HepG2 (cell line): ENCODE data around the gene EFNA2. TPM values are rescaled to one million over a fixed set of nuclear protein-coding genes. Genes with fewer than 3 reads are reported as not detected.

Experiments used
- CEBPG ChIP-seq: IDR thresholded peaks from 2 replicates; pipeline ENCODE4 v1.6.1; 2016
- DR1 ChIP-seq: sonication (generic); formaldehyde crosslinking; IDR thresholded peaks from 2 replicates; pipeline ENCODE4 v1.8.0; 2021; ENCODE audit warnings: mild to moderate bottlenecking, missing genetic modification reagents, inconsistent platforms
- EEA1 ChIP-seq: sonication (generic); formaldehyde crosslinking; IDR thresholded peaks from 2 replicates; pipeline ENCODE4 v1.5.1; 2020; ENCODE audit warnings: mild to moderate bottlenecking, missing genetic modification reagents, borderline replicate concordance
- GABPA ChIP-seq, 2 experiments: IDR thresholded peaks; 2 replicates each; pipeline ENCODE4 v1.6.1; 2011 to 2016; ENCODE audit warnings: low read depth in 2 of 2, low read length in 1 of 2, missing biosample characterization in 1 of 2, missing genetic modification characterization in 1 of 2
- IKZF1 ChIP-seq: fragments of 450-650 bp; IDR thresholded peaks from 2 replicates; pipeline ENCODE4 v1.7.1; 2016
- KDM3A ChIP-seq: IDR thresholded peaks from 2 replicates; pipeline ENCODE4 v1.6.1; 2018; ENCODE audit warnings: low read depth, missing compliant biosample characterization
- MAFK ChIP-seq, 2 experiments: IDR thresholded peaks in 1 of 2; conservative IDR thresholded peaks in 1 of 2; 2 replicates each; pipeline ENCODE4 v1.6.1; 2011; ENCODE audit warnings: improper control_type of control experiment in 2 of 2, low read length in 2 of 2
- MYC ChIP-seq: sonication (generic); formaldehyde crosslinking; IDR thresholded peaks from 2 replicates; pipeline ENCODE4 v1.9.0; 2021; ENCODE audit warnings: missing genetic modification reagents, borderline replicate concordance
- PAXIP1 ChIP-seq: sonication (generic); formaldehyde crosslinking; conservative IDR thresholded peaks from 2 replicates; pipeline ENCODE4 v1.4.0; 2020; ENCODE audit warnings: mild to moderate bottlenecking, missing genetic modification reagents, moderate library complexity
- PHB2 ChIP-seq: fragments of 450-650 bp; IDR thresholded peaks from 2 replicates; pipeline ENCODE4 v1.6.1; 2018; ENCODE audit not compliant: partially characterized antibody
- THAP11 ChIP-seq: IDR thresholded peaks from 2 replicates; pipeline ENCODE4 v1.6.1; 2016; ENCODE audit warnings: missing biosample characterization, missing genetic modification reagents
- ZHX2 ChIP-seq, 2 experiments: sonication (generic) in 1 of 2; formaldehyde crosslinking in 1 of 2; IDR thresholded peaks; 2 replicates each; pipeline versions ENCODE4 v1.6.1 to v1.9.0; 2014 to 2022; ENCODE audit warnings: antibody characterized with exemption in 1 of 2, borderline replicate concordance in 1 of 2, inconsistent platforms in 1 of 2, low read depth in 1 of 2, missing genetic modification reagents in 1 of 2
- ZNF160 ChIP-seq: sonication (generic); formaldehyde crosslinking; IDR thresholded peaks from 2 replicates; pipeline ENCODE4 v1.8.0; 2022; ENCODE audit warnings: mild to moderate bottlenecking, inconsistent platforms, missing genetic modification reagents
- ZNF180 ChIP-seq: sonication (generic); formaldehyde crosslinking; IDR thresholded peaks from 2 replicates; pipeline ENCODE4 v1.4.0; 2020; ENCODE audit warnings: low read depth, missing genetic modification reagents, borderline replicate concordance
- ZNF33B ChIP-seq: sonication (generic); formaldehyde crosslinking; IDR thresholded peaks from 2 replicates; pipeline ENCODE4 v1.5.1; 2020; ENCODE audit warnings: mild to moderate bottlenecking, missing genetic modification reagents
- ZNF567 ChIP-seq: sonication (generic); formaldehyde crosslinking; IDR thresholded peaks from 2 replicates; pipeline ENCODE4 v1.8.1; 2023; ENCODE audit warnings: mild to moderate bottlenecking, missing genetic modification reagents, borderline replicate concordance
- ZNF724P ChIP-seq: sonication (generic); formaldehyde crosslinking; IDR thresholded peaks from 2 replicates; pipeline ENCODE4 v1.8.0; 2022; ENCODE audit warnings: missing genetic modification reagents, borderline replicate concordance
- polyA plus RNA-seq, 8 experiments: library from polyadenylated mRNA; depleted of rRNA in 3 of 8; stranded (reverse) in 7 of 8; unstranded in 1 of 8; fragments of >200 nt; fragmentation: Illumina TruSeq in 4 of 8; extraction: Trizol in 4 of 8; gene quantifications; 2 replicates each; pipeline versions ENCODE4 v1.2.1 to v1.2.3, GENCODE V29; 2011 to 2016; ENCODE audit warnings: low read depth in 4 of 8, missing spikeins in 1 of 8, mixed read lengths in 1 of 8; ENCODE audit not compliant: insufficient read depth in 1 of 8
- total RNA-seq, 5 experiments: library from RNA; depleted of rRNA; stranded (reverse); fragments of >200 nt; fragmentation: Illumina TruSeq; extraction: Trizol; gene quantifications; 2 replicates each; pipeline ENCODE4 v1.2.3, GENCODE V29; 2016; ENCODE audit warnings: low read depth in 1 of 5
- TF ChIP-seq, protein P1 (sequence below): sonication (generic); formaldehyde crosslinking; IDR thresholded peaks from 2 replicates; pipeline ENCODE4 v1.5.0; 2020; ENCODE audit warnings: missing genetic modification reagents

EFNA2 gene
- total and polyA plus RNA-seq, 2 of the 13 experiments (the other 11 are each of a cell fraction or from before 2014, with no cell fraction given) = 6.0 to 9.9 TPM

DNA sequence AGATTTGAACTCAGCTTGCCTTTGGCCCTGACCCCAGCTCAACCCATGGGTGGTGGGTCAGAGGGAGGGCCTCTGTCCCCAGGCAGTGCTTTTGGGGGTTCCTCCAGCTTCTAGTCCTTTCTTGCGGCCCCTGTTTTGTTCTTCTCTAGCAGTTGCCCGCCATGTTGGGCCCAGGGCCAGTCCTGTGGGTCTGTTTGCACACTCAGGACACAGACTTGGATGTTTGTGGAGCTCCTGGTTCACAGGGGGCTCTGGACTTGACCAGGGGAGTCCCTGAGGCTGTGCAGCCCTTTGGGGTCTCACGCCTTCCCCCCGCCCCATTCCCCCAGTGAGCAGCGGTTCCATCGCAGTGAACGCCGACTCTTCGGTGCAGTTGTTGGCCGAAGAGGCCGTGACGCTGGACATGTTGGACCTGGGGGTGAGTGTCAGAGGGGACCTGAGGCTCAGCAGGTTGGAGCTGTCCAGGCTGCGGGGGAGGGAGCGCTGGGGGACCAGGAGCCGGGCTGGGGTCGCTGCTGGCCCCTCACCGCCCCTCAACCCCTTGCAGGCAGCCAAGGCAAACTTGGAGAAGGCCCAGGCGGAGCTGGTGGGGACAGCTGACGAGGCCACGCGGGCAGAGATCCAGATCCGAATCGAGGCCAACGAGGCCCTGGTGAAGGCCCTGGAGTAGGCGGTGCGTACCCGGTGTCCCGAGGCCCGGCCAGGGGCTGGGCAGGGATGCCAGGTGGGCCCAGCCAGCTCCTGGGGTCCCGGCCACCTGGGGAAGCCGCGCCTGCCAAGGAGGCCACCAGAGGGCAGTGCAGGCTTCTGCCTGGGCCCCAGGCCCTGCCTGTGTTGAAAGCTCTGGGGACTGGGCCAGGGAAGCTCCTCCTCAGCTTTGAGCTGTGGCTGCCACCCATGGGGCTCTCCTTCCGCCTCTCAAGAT lies 41.6 kb upstream of the EFNA2 start (continued):
- TF ChIP-seq ZNF567 (peak; percentile 51; the same call in 1 of the 2 replicates), PHB2 (no peak), ZNF160 (no peak), ZHX2 (IDR thresholded peaks at IDR 0.05; ENCODE audit: low read depth) (no peak), ZHX2 (CRISPR knock-in tag; IDR thresholded peaks at IDR 0.05; ENCODE audit: borderline replicate concordance) (no peak), THAP11 (CRISPR knock-in tag) (no peak; the same call in 1 of the 2 replicates), GABPA (IDR thresholded peaks at IDR 0.05; ENCODE audit: low read depth, low read length) (no peak), GABPA (CRISPR knock-in tag; IDR thresholded peaks at IDR 0.05; ENCODE audit: low read depth) (no peak), DR1 (no peak), MAFK (conservative IDR thresholded peaks at IDR 0.05 in 1 of 2, IDR thresholded peaks at IDR 0.05 in 1 of 2; ENCODE audit: low read length in 2 of 2) (no peak), ZNF180 (CRISPR knock-in tag) (no peak), EEA1 (no peak), CEBPG (CRISPR knock-in tag) (0 out of 2 replicates have a peak, but pooled peaks have one; percentile 38), IKZF1 (no peak), ZNF724P (CRISPR knock-in tag) (no peak), KDM3A (CRISPR knock-in tag) (peak; percentile 64; the same call in 1 of the 2 replicates), PAXIP1 (no peak), ZNF33B (CRISPR knock-in tag) (no peak), MYC (CRISPR knock-in tag) (no peak)
- TF ChIP-seq, protein P1, sequence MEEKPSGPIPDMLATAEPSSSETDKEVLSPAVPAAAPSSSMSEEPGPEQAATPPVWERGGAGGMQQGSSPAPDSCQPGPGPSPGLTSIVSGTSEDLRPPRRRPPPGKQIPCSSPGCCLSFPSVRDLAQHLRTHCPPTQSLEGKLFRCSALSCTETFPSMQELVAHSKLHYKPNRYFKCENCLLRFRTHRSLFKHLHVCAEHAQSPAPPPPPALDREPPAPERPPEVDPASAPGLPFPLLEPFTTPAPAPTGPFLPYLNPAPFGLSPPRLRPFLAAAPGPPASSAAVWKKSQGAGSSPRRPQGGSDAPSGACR = no peak
